Measurements from ENCODE around the gene IFNA21.
"Not testable (repeated sequence)": the region's sequence is repeated elsewhere in the genome, so short reads cannot be mapped to it uniquely, and the experiment has no call there.

The IFNA21 gene

GRCh38 chr9:21166560-21166959, at the start of gene IFNA21:
TSS of gene IFNA21 (minus strand) at chr9:21166660. CDS start at chr9:21166612, 48 bp downstream.
- DNase-seq (ENCODE audit: low spot score), result not testable (repeated sequence)

- peak; percentile 16 for DNase-seq (ENCODE audit: low spot score)
Observed at GRCh38 chr9:21213411-21214326, 47.2 kb upstream of the IFNA21 start.

GRCh38 chr9:21212160-21212559, 45.7 kb upstream of the IFNA21 start:
- DNase-seq (ENCODE audit: low spot score), result not testable (repeated sequence)

GRCh38 chr9:21210782-21211181, 44.3 kb upstream of the IFNA21 start:
- not testable (repeated sequence) for DNase-seq (ENCODE audit: low spot score)

GRCh38 chr9:21210311-21210710, 43.9 kb upstream of the IFNA21 start:
- no peak for DNase-seq (ENCODE audit: low spot score)

- not testable (repeated sequence) for DNase-seq (ENCODE audit: low spot score)
Observed at GRCh38 chr9:21207043-21207442, 40.6 kb upstream of the IFNA21 start, which contains the start of gene IFNA10. TSS of gene IFNA10 (minus strand) at chr9:21207143. CDS start at chr9:21207097, 46 bp downstream.

GRCh38 chr9:21205204-21205603, 38.7 kb upstream of the IFNA21 start:
- DNase-seq (ENCODE audit: low spot score), result no peak

GRCh38 chr9:21202105-21202504, 35.6 kb upstream of the IFNA21 start, which contains the start of gene IFNA7:
TSS of gene IFNA7 (minus strand) at chr9:21202205. CDS start at chr9:21202165, 40 bp downstream.
- not testable (repeated sequence) for DNase-seq (ENCODE audit: low spot score)

GRCh38 chr9:21194867-21195776, 28.7 kb upstream of the IFNA21 start:
- DNase-seq (ENCODE audit: low spot score), result peak; percentile 7

GRCh38 chr9:21187487-21187886, 21.0 kb upstream of the IFNA21 start, which contains the start of gene IFNA4:
TSS of gene IFNA4 (minus strand) at chr9:21187587. CDS start at chr9:21187531, 56 bp downstream.
- DNase-seq (ENCODE audit: low spot score), result not testable (repeated sequence)

GRCh38 chr9:21182810-21183736, 16.6 kb upstream of the IFNA21 start:
- peak; percentile 22 for DNase-seq (ENCODE audit: low spot score)

GRCh38 chr9:21174671-21175070, 8.2 kb upstream of the IFNA21 start:
- no peak for DNase-seq (ENCODE audit: low spot score)

- no peak for DNase-seq (ENCODE audit: low spot score)
Observed at GRCh38 chr9:21172156-21172555, 5.7 kb upstream of the IFNA21 start.

GRCh38 chr9:21171351-21171750, 4.9 kb upstream of the IFNA21 start:
- no peak for DNase-seq (ENCODE audit: low spot score)

GRCh38 chr9:21165516-21165915, 944 bp downstream of the IFNA21 start:
- DNase-seq (ENCODE audit: low spot score), result no peak

- peak; percentile 29 for DNase-seq (ENCODE audit: low spot score)
Observed at GRCh38 chr9:21160178-21160577, 6.3 kb downstream of the IFNA21 start.

- DNase-seq (ENCODE audit: low spot score), result no peak
Observed at GRCh38 chr9:21155501-21155900, 11.0 kb downstream of the IFNA21 start.

- peak; percentile 53 for DNase-seq (ENCODE audit: low spot score)
Observed at GRCh38 chr9:21154018-21154608, 12.3 kb downstream of the IFNA21 start.

- DNase-seq (ENCODE audit: low spot score), result peak; percentile 4
Observed at GRCh38 chr9:21153336-21154017, 13.0 kb downstream of the IFNA21 start.

GRCh38 chr9:21144603-21145002, 21.9 kb downstream of the IFNA21 start:
- DNase-seq (ENCODE audit: low spot score), result no peak
